Endothelial cell of umbilical vein (primary cell): ENCODE results near the gene STARD13. TPM values are rescaled to one million over a fixed set of nuclear protein-coding genes. Genes with fewer than 3 reads are reported as not detected.

Experiments used
- BruUV-seq: library from RNA; stranded (reverse); fragments of 400-500 nt; replicated peaks from 2 replicates; lab custom pipeline; 2021; lab: Mats Ljungman, UMichigan
- CTCF ChIA-PET: fragments of 300-600, 350-600 bp; sonication (Branson Sonifier 250); formaldehyde crosslinking; loops from one replicate; lab custom pipeline; 2021; ENCODE audit warnings: antibody characterized with exemption, inconsistent platforms; lab: Charles Lee
- POLR2A ChIA-PET: fragments of 300-600, 350-600 bp; sonication (Branson Sonifier 250); formaldehyde crosslinking; loops from one replicate; lab custom pipeline; 2021; ENCODE audit warnings: antibody characterized with exemption, inconsistent platforms; lab: Charles Lee
- DNase-seq: peaks from one replicate; pipeline ENCODE4 v3.0.0-alpha.2; 2011; ENCODE audit warnings: low read depth, low spot score
- FAIRE-seq: peaks from 2 replicates; lab custom pipeline; 2011; peaks lifted over from hg19 to GRCh38; lab: Jason Lieb, UNC
- H2AFZ ChIP-seq: 2 replicates; pipeline ENCODE4 v1.6.0; 2012; ENCODE audit warnings: low read depth, low read length, control low read depth, inconsistent platforms
- H3K27ac ChIP-seq: 2 replicates; pipeline ENCODE4 v1.5.1; 2011; ENCODE audit warnings: low read depth, mild to moderate bottlenecking, control low read depth, low read length, moderate library complexity; ENCODE audit not compliant: insufficient read depth
- H3K27me3 ChIP-seq, 2 experiments: 2 replicates each; pipeline versions ENCODE4 v1.6.0 to v1.6.1; 2011; ENCODE audit warnings: low read length in 2 of 2, mixed read lengths in 1 of 2; ENCODE audit not compliant: control insufficient read depth in 2 of 2, insufficient read depth in 2 of 2
- H3K36me3 ChIP-seq, 2 experiments: 2 replicates in 1 of 2; 3 replicates in 1 of 2; pipeline ENCODE4 v1.5.1; 2011; ENCODE audit warnings: low read length in 2 of 2, mild to moderate bottlenecking in 1 of 2, moderate library complexity in 1 of 2; ENCODE audit not compliant: control insufficient read depth in 2 of 2, insufficient read depth in 2 of 2; ENCODE audit errors: extremely low read depth in 1 of 2
- H3K4me1 ChIP-seq: 3 replicates; pipeline ENCODE4 v1.5.1; 2011; ENCODE audit warnings: mild to moderate bottlenecking, low read length; ENCODE audit not compliant: control insufficient read depth, insufficient read depth; ENCODE audit errors: extremely low read depth
- H3K4me2 ChIP-seq: 2 replicates; pipeline ENCODE4 v1.6.1; 2011; ENCODE audit warnings: low read length, control low read depth, mixed read lengths; ENCODE audit not compliant: insufficient read depth
- H3K4me3 ChIP-seq, 3 experiments: fragments of 200-600 bp in 1 of 3; sonication (generic), shearing (Covaris generic) in 1 of 3; replicated peaks in 1 of 3; 2 replicates each; pipeline ENCODE4 v1.5.1; 2011 to 2016; ENCODE audit warnings: control low read depth in 3 of 3, low read length in 3 of 3, mild to moderate bottlenecking in 2 of 3, inconsistent platforms in 1 of 3, low read depth in 1 of 3, moderate library complexity in 1 of 3; ENCODE audit not compliant: insufficient read depth in 1 of 3
- H3K79me2 ChIP-seq: 2 replicates; pipeline ENCODE4 v1.6.0; 2012; ENCODE audit warnings: low read length, inconsistent platforms; ENCODE audit not compliant: control insufficient read depth, insufficient read depth
- H3K9ac ChIP-seq: replicated peaks from 2 replicates; pipeline ENCODE3; 2011; ENCODE audit warnings: low read length, control low read depth; ENCODE audit not compliant: insufficient read depth; ENCODE audit errors: extremely low read depth
- H3K9me1 ChIP-seq: replicated peaks from 3 replicates; pipeline ENCODE4 v1.6.0; 2011; ENCODE audit warnings: mild to moderate bottlenecking, low read length; ENCODE audit not compliant: control insufficient read depth, insufficient read depth; ENCODE audit errors: extremely low read depth
- H3K9me3 ChIP-seq: replicated peaks from 2 replicates; pipeline ENCODE4 v1.5.1; 2012; ENCODE audit warnings: low read length, inconsistent platforms; ENCODE audit not compliant: control insufficient read depth, insufficient read depth
- H4K20me1 ChIP-seq: replicated peaks from 2 replicates; pipeline ENCODE3; 2011; ENCODE audit warnings: mild to moderate bottlenecking, low read length; ENCODE audit not compliant: control insufficient read depth, insufficient read depth; ENCODE audit errors: extremely low read depth
- EZH2 ChIP-seq: IDR thresholded peaks from 2 replicates; pipeline ENCODE4 v1.6.1; 2012; ENCODE audit warnings: borderline replicate concordance, low read depth, mild to moderate bottlenecking, moderate library complexity, low read length, inconsistent platforms; ENCODE audit not compliant: severe bottlenecking
- FOS ChIP-seq: IDR thresholded peaks from 2 replicates; pipeline ENCODE4 v1.6.1; 2011; ENCODE audit warnings: mild to moderate bottlenecking, low read length, moderate library complexity, borderline replicate concordance; ENCODE audit not compliant: insufficient read depth
- GATA2 ChIP-seq: IDR thresholded peaks from 2 replicates; pipeline ENCODE4 v1.7.0; 2011; ENCODE audit warnings: low read depth, mild to moderate bottlenecking, moderate library complexity, mixed read lengths, low read length; ENCODE audit not compliant: insufficient read length, insufficient read depth
- JUN ChIP-seq: IDR thresholded peaks from 2 replicates; pipeline ENCODE4 v1.6.1; 2011; ENCODE audit warnings: borderline replicate concordance, low read depth; ENCODE audit not compliant: insufficient read length, insufficient read depth
- MAX ChIP-seq: IDR thresholded peaks from 2 replicates; pipeline ENCODE4 v1.6.1; 2011; ENCODE audit not compliant: insufficient read depth, insufficient read length
- MYC ChIP-seq: IDR thresholded peaks from one replicate; pipeline ENCODE4 v1.6.1; 2011; ENCODE audit warnings: mild to moderate bottlenecking, low read depth, low read length
- POLR2A ChIP-seq: IDR thresholded peaks from 2 replicates; pipeline ENCODE4 v1.6.1; 2012; ENCODE audit warnings: low read depth, mild to moderate bottlenecking, control low read depth, low read length
- POLR2AphosphoS5 ChIP-seq: IDR thresholded peaks from 2 replicates; pipeline ENCODE4 v1.6.1; 2012; ENCODE audit warnings: low read depth, mild to moderate bottlenecking, control low read depth, low read length, moderate library complexity; ENCODE audit not compliant: insufficient read depth
- dilution Hi-C: fragments of 300-500 bp; cut with MboI; formaldehyde crosslinking; loops from one replicate; pipeline ENCODE4 v1.15.0; 2019; ENCODE audit warnings: low sequenced_read_pairs; ENCODE audit not compliant: extremely low pct_ligation_motif_present
- intact Hi-C: fragments of 100-400 bp; cut with micrococcal nuclease; formaldehyde crosslinking; loops from one replicate; pipeline ENCODE4 v1.10.0; 2022
- polyA plus RNA-seq, 4 experiments: library from polyadenylated mRNA; depleted of rRNA in 3 of 4; stranded (reverse) in 3 of 4; unstranded in 1 of 4; fragments of >200 nt; gene quantifications; 2 replicates each; pipeline versions ENCODE4 v1.2.1 to v1.2.3, GENCODE V29; 2011 to 2012; ENCODE audit warnings: missing spikeins in 1 of 4
- total RNA-seq: library from RNA; stranded (reverse); gene quantifications from 2 replicates; pipeline ENCODE4 v1.2.3, GENCODE V29; 2021

STARD13 gene
- total and polyA plus RNA-seq, 2 donors (not counting 3 experiments of a cell fraction or from before 2014, with no cell fraction given) = 11.0 to 47.7 TPM

DNA sequence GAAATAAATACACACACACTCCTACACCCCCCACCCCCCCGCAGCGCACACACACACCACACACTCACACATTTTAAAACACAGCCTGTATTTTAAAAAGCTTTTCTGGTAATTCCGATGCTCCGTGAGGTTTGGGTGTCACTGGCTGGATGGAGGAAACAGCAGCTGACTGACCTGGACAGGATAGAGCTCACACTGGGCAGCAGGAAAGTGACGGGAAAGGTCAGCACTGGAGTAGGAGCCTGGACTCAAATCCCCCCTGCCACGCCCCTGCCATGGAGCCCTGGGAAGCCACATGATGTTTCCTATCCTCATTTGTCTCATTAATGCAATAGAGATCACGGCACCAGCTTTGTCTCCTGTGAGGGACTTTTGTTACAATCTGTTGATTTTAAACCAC lies 49.3 kb upstream of the STARD13 start:
- no peak for TF ChIP-seq POLR2AphosphoS5
- TF ChIP-seq JUN = no peak
- no peak for TF ChIP-seq MYC
- no peak for TF ChIP-seq FOS
- no peak for TF ChIP-seq GATA2
- TF ChIP-seq POLR2A = no peak
- no peak for TF ChIP-seq EZH2
- TF ChIP-seq MAX = no peak
- H3K36me3 ChIP-seq = no peaks in the 10 kb centered on the region
- H4K20me1 ChIP-seq = no peaks in the 10 kb centered on the region
- POLR2A ChIA-PET = interaction anchor here (0.8 kb wide), 1 partner anchor 19 kb away, joined by 3 read pairs; no protein-coding TSS in a partner anchor
- DNase-seq (no peak), FAIRE-seq (peak; percentile 21)
- dilution Hi-C loops (no loop called here), intact Hi-C loops (no loop called here)
- no peaks in the 10 kb centered on the region for H3K9me3 ChIP-seq
- no peak overlapping the region for H3K4me2 ChIP-seq
- CTCF ChIA-PET = interaction anchor here (0.7 to 1.3 kb wide), 4 partner anchors 10 to 208 kb away, joined by 3 to 4 read pairs (median 3); no protein-coding TSS in a partner anchor
- H3K4me1 ChIP-seq = no peaks in the 10 kb centered on the region
- H3K27me3 ChIP-seq = no peaks in the 10 kb centered on the region
- no TSS peak for BruUV-seq
- no peak overlapping the region for H2AFZ ChIP-seq
- H3K9me1 ChIP-seq = no peaks in the 10 kb centered on the region
- no peak overlapping the region for H3K9ac ChIP-seq
- H3K4me3 ChIP-seq = no peak overlapping the region
- no peaks in the 10 kb centered on the region for H3K79me2 ChIP-seq
- H3K27ac ChIP-seq = no peak overlapping the region

GRCh38 chr13:33331962-33332361 lies 46.4 kb upstream of the STARD13 start:
- H4K20me1 ChIP-seq = no peaks in the 10 kb centered on the region
- no peaks in the 10 kb centered on the region for H3K4me1 ChIP-seq
- H3K79me2 ChIP-seq = no peaks in the 10 kb centered on the region
- H3K9ac ChIP-seq = no peak overlapping the region
- H3K9me1 ChIP-seq = no peaks in the 10 kb centered on the region
- intact Hi-C loops (no loop called here), dilution Hi-C loops (no loop called here)
- BruUV-seq = no TSS peak
- H3K27ac ChIP-seq = no peak overlapping the region
- FAIRE-seq = no peak
- H3K9me3 ChIP-seq = no peaks in the 10 kb centered on the region
- ChIA-PET POLR2A (no interaction called here), CTCF (interaction anchor here (1.1 to 1.6 kb wide), 2 partner anchors 9 to 18 kb away, joined by 3 to 4 read pairs; no protein-coding TSS in a partner anchor)
- H2AFZ ChIP-seq = no peak overlapping the region
- H3K4me3 ChIP-seq = no peak overlapping the region
- TF ChIP-seq POLR2AphosphoS5 = no peak
- TF ChIP-seq GATA2 = no peak
- no peak overlapping the region for H3K4me2 ChIP-seq
- no peak for DNase-seq
- no peaks in the 10 kb centered on the region for H3K27me3 ChIP-seq
- H3K36me3 ChIP-seq = no peaks in the 10 kb centered on the region
